ENCODE results near the gene MGMT. TPM values are rescaled to one million over a fixed set of nuclear protein-coding genes. Genes with fewer than 3 reads are reported as not detected.

MGMT gene
- total RNA-seq, 1 donor from 2014 or later: 19.6 TPM

- Mint-ChIP-seq H3K4me3 (no peak overlapping the region), H3K27ac (no peak overlapping the region), H3K4me1 (ENCODE audit: low read depth) (no peaks in the 10 kb centered on the region), H3K9me3 (no peaks in the 10 kb centered on the region), H3K27me3 (ENCODE audit: insufficient read depth) (peaks cover 3% of the 10 kb centered on the region), H3K36me3 (ENCODE audit: low read depth) (no peaks in the 10 kb centered on the region)
- intact Hi-C loops (cut with micrococcal nuclease): no loop called here
- no peak for DNase-seq (ENCODE audit: low spot score)
Measured at GRCh38 chr10:129441372-129442009, 25.6 kb upstream of the MGMT start.

GRCh38 chr10:129442866-129443265, 24.2 kb upstream of the MGMT start:
- H3K9me3 Mint-ChIP-seq: no peaks in the 10 kb centered on the region

DNA sequence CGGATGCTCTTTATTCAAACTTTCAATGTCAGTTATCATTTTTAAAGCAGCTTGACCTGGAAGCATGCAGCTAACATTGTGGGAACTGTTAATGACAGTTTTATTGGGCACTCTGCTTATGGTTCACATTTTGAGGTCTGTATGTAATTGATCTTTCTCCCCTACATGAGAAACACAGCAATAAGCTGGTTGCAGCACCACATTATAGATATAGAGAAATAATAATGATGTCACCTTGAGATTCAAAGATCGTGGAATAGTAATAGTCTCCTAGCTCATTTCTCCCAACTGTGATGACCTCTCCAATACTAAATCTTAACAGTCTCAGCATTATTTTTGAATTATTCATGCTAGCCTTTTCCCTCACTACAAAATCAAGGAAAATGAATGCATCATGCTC, 22.7 kb upstream of the MGMT start:
- H3K9me3 Mint-ChIP-seq: no peaks in the 10 kb centered on the region
- intact Hi-C loops (cut with micrococcal nuclease): no loop called here

More at GRCh38 chr10:129442866-129443265, 24.2 kb upstream of the MGMT start:
- H3K36me3 Mint-ChIP-seq (ENCODE audit: low read depth): no peaks in the 10 kb centered on the region
- H3K27ac Mint-ChIP-seq: no peak overlapping the region
- H3K27me3 Mint-ChIP-seq (ENCODE audit: insufficient read depth): peaks cover 3% of the 10 kb centered on the region
- DNase-seq (ENCODE audit: low spot score): no peak
- H3K4me1 Mint-ChIP-seq (ENCODE audit: low read depth): no peaks in the 10 kb centered on the region
- intact Hi-C loops (cut with micrococcal nuclease): no loop called here
- H3K4me3 Mint-ChIP-seq: no peak overlapping the region

GRCh38 chr10:129445436-129446182, 21.4 kb upstream of the MGMT start:
- Mint-ChIP-seq H3K4me3 (no peak overlapping the region), H3K4me1 (ENCODE audit: low read depth) (no peaks in the 10 kb centered on the region), H3K27me3 (ENCODE audit: insufficient read depth) (peaks cover 3% of the 10 kb centered on the region), H3K27ac (no peak overlapping the region), H3K9me3 (no peaks in the 10 kb centered on the region), H3K36me3 (ENCODE audit: low read depth) (no peaks in the 10 kb centered on the region)
- intact Hi-C loops (cut with micrococcal nuclease): no loop called here
- DNase-seq (ENCODE audit: low spot score): no peak

More for the DNA sequence above, 22.7 kb upstream of the MGMT start:
- H3K4me1 Mint-ChIP-seq (ENCODE audit: low read depth): no peaks in the 10 kb centered on the region
- H3K4me3 Mint-ChIP-seq: no peak overlapping the region
- H3K27ac Mint-ChIP-seq: no peak overlapping the region
- DNase-seq (ENCODE audit: low spot score): no peak
- H3K27me3 Mint-ChIP-seq (ENCODE audit: insufficient read depth): peaks cover 3% of the 10 kb centered on the region
- H3K36me3 Mint-ChIP-seq (ENCODE audit: low read depth): no peaks in the 10 kb centered on the region

DNA sequence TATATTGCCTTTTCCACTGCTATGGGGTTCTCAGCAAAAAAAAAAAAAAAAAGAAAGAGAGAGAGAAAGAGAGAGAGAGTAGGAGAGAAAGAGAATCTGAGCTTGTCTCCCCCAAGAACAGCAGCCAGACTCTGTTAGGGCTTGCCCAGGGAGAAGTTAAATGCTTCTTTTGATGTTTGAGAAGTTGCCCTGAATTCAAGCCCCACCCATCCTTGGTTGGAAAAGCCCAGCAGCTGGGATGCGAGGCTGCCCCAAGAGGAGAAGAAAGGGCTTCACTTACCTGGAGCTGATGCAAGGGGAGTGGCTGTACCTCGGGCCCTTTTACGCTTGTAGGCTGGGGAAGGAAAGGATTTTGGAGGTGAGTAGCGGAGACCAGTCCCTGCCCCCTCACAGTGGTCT, 20.9 kb upstream of the MGMT start:
- no peaks in the 10 kb centered on the region for H3K4me1 Mint-ChIP-seq (ENCODE audit: low read depth)
- no peak for DNase-seq (ENCODE audit: low spot score)
- intact Hi-C loops (cut with micrococcal nuclease): no loop called here
- no peak overlapping the region for H3K27ac Mint-ChIP-seq
- H3K27me3 Mint-ChIP-seq (ENCODE audit: insufficient read depth): peaks cover 3% of the 10 kb centered on the region
- no peak overlapping the region for H3K4me3 Mint-ChIP-seq
- H3K9me3 Mint-ChIP-seq: no peaks in the 10 kb centered on the region
- H3K36me3 Mint-ChIP-seq (ENCODE audit: low read depth): no peaks in the 10 kb centered on the region

DNA sequence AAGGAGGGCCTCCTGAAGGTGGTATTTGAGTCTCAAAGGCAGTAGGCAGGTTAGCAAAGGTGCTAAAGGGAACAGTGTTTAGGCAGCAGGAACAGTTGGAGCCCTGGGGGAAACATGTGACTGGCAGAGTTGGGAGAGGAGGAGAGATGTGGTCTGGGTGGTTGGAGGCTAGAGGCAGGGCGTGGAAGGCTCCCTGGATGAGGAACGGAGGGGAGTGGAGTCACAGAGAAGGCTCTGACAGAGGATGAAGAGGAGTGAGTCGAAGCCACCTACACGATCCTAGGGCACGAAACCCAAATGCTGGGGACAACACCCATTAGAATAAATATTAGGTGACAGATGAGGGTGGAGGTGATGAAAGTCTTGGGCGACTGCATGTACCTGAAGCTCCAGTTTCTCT, 19.6 kb upstream of the MGMT start:
- no peaks in the 10 kb centered on the region for H3K4me1 Mint-ChIP-seq (ENCODE audit: low read depth)
- H3K9me3 Mint-ChIP-seq: no peaks in the 10 kb centered on the region
- H3K27me3 Mint-ChIP-seq (ENCODE audit: insufficient read depth): peaks cover 3% of the 10 kb centered on the region
- H3K27ac Mint-ChIP-seq: no peak overlapping the region
- no peaks in the 10 kb centered on the region for H3K36me3 Mint-ChIP-seq (ENCODE audit: low read depth)
- no peak for DNase-seq (ENCODE audit: low spot score)
- intact Hi-C loops (cut with micrococcal nuclease): no loop called here
- no peak overlapping the region for H3K4me3 Mint-ChIP-seq

DNA sequence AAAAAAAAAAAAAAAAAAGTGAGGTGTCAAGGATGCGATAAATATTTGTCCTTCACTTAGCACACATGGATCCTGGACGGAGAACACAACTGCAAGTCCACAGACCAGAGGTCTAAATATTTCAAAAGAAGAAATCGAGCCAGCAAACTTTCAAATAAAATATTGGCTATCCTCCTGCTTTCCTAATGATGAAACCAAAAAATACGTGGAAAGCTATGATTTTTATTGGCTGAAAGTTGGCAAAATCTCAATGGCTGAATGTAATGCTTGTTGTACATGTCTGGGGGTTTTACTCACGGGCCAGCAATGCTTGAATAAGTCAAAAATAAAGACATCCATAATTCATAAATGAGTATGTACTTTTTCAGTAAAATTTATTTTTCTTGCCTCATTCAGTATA, 19.0 kb upstream of the MGMT start:
- intact Hi-C loops (cut with micrococcal nuclease): no loop called here
- Mint-ChIP-seq H3K9me3 (no peaks in the 10 kb centered on the region), H3K36me3 (ENCODE audit: low read depth) (no peaks in the 10 kb centered on the region), H3K4me3 (no peak overlapping the region), H3K27me3 (ENCODE audit: insufficient read depth) (peaks cover 3% of the 10 kb centered on the region), H3K27ac (no peak overlapping the region), H3K4me1 (ENCODE audit: low read depth) (no peaks in the 10 kb centered on the region)
- DNase-seq (ENCODE audit: low spot score): no peak

DNA sequence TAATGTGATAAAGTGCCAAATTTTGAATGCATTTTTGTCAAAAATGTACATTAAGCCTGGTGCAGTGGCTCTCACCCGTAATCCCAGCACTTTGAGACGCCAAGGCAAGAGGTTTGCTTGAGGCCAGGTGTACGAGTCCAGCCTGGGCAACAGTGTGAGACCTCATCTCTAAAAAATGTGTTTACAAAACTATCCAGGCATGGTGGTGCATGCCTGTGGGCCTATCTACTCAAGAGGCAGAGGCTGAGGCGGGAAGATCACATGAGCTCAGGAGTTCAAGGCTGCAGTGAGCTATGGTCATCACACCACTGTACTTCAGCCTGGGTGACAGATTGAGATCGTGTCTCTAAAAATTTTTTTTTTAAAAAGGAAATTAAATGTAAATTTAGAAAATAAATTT, 18.5 kb upstream of the MGMT start:
- no peaks in the 10 kb centered on the region for H3K4me1 Mint-ChIP-seq (ENCODE audit: low read depth)
- no peak for DNase-seq (ENCODE audit: low spot score)
- intact Hi-C loops (cut with micrococcal nuclease): no loop called here
- no peaks in the 10 kb centered on the region for H3K9me3 Mint-ChIP-seq
- H3K36me3 Mint-ChIP-seq (ENCODE audit: low read depth): no peaks in the 10 kb centered on the region
- no peak overlapping the region for H3K27ac Mint-ChIP-seq
- H3K27me3 Mint-ChIP-seq (ENCODE audit: insufficient read depth): peaks cover 3% of the 10 kb centered on the region
- no peak overlapping the region for H3K4me3 Mint-ChIP-seq

GRCh38 chr10:129449893-129450292, 17.1 kb upstream of the MGMT start:
- no peak overlapping the region for H3K27ac Mint-ChIP-seq
- intact Hi-C loops (cut with micrococcal nuclease): no loop called here
- DNase-seq (ENCODE audit: low spot score): no peak
- H3K4me1 Mint-ChIP-seq (ENCODE audit: low read depth): no peaks in the 10 kb centered on the region
- no peaks in the 10 kb centered on the region for H3K36me3 Mint-ChIP-seq (ENCODE audit: low read depth)
- H3K4me3 Mint-ChIP-seq: no peak overlapping the region
- H3K9me3 Mint-ChIP-seq: no peaks in the 10 kb centered on the region
- H3K27me3 Mint-ChIP-seq (ENCODE audit: insufficient read depth): peaks cover 2% of the 10 kb centered on the region

DNA sequence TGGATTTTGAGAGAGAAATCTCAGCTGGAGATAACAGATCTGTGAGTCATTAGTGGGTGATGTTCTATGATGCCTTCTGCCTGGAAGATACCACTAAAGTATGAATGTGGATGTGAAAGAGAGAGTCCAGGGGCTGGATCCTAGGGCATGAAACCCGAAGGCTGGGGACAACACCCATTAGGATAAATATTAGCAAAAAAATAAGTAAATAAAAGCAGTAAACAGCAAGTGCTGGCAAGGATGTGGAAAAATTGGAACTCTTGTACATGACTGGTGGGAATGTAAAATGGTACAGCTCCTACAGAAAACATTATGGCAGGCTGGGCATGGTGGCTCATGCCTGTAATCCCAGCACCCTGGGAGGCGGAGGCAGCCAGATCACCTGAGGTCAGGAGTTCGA, 16.6 kb upstream of the MGMT start:
- Mint-ChIP-seq H3K27me3 (ENCODE audit: insufficient read depth) (peaks cover 2% of the 10 kb centered on the region), H3K36me3 (ENCODE audit: low read depth) (no peaks in the 10 kb centered on the region), H3K27ac (no peak overlapping the region), H3K4me1 (ENCODE audit: low read depth) (no peaks in the 10 kb centered on the region), H3K4me3 (no peak overlapping the region), H3K9me3 (no peaks in the 10 kb centered on the region)
- intact Hi-C loops (cut with micrococcal nuclease): no loop called here
- no peak for DNase-seq (ENCODE audit: low spot score)

GRCh38 chr10:129455625-129456024, 11.4 kb upstream of the MGMT start:
- Mint-ChIP-seq H3K4me3 (no peak overlapping the region), H3K36me3 (ENCODE audit: low read depth) (no peaks in the 10 kb centered on the region), H3K9me3 (no peaks in the 10 kb centered on the region), H3K4me1 (ENCODE audit: low read depth) (no peaks in the 10 kb centered on the region), H3K27ac (no peak overlapping the region), H3K27me3 (ENCODE audit: insufficient read depth) (peaks cover 13% of the 10 kb centered on the region)
- intact Hi-C loops (cut with micrococcal nuclease): no loop called here
- DNase-seq (ENCODE audit: low spot score): no peak

- Mint-ChIP-seq H3K27me3 (ENCODE audit: insufficient read depth) (peaks cover 12% of the 10 kb centered on the region), H3K9me3 (no peaks in the 10 kb centered on the region), H3K4me3 (no peak overlapping the region), H3K27ac (no peak overlapping the region), H3K4me1 (ENCODE audit: low read depth) (no peaks in the 10 kb centered on the region), H3K36me3 (ENCODE audit: low read depth) (no peaks in the 10 kb centered on the region)
- DNase-seq (ENCODE audit: low spot score): no peak
- intact Hi-C loops (cut with micrococcal nuclease): loop anchor here (10.0 kb wide), 1 partner anchor 425 kb away; no protein-coding TSS in a partner anchor
Measured at GRCh38 chr10:129459762-129460539, 7.1 kb upstream of the MGMT start.

- H3K36me3 Mint-ChIP-seq (ENCODE audit: low read depth): no peaks in the 10 kb centered on the region
- peaks cover 12% of the 10 kb centered on the region for H3K27me3 Mint-ChIP-seq (ENCODE audit: insufficient read depth)
- H3K9me3 Mint-ChIP-seq: no peaks in the 10 kb centered on the region
- no peaks in the 10 kb centered on the region for H3K4me1 Mint-ChIP-seq (ENCODE audit: low read depth)
- intact Hi-C loops (cut with micrococcal nuclease): loop anchor here (10.0 kb wide), 1 partner anchor 428 kb away; no protein-coding TSS in a partner anchor
- no peak overlapping the region for H3K4me3 Mint-ChIP-seq
- H3K27ac Mint-ChIP-seq: no peak overlapping the region
- no peak for DNase-seq (ENCODE audit: low spot score)
Measured at GRCh38 chr10:129462257-129462795, 4.7 kb upstream of the MGMT start.

Measured in activated T-helper 1 cell treated with anti-CD3 and anti-CD28 coated beads, Interleukin-12 subunit alpha, Interleukin-12 subunit beta, Interleukin-2, Interleukin-4 antibody, amounts not matched to agents 30 ng/mL and 10 ng/mL and 1 ng/mL, durations not matched to agents 14 hours and 24 hours and 36 hours (primary cell).